GM21737 (cell line): ENCODE data around the gene TEPSIN.

Experiments
- ATAC-seq: cut with Tn5 transposase; IDR thresholded peaks from one replicate; pipeline ENCODE4 v1.9.1; 2021; ENCODE audit warnings: mild to moderate bottlenecking, moderate library complexity; ENCODE audit not compliant: unreplicated experiment

Gene TEPSIN

GRCh38 chr17:81251094-81251708 is 12.3 kb upstream of the TEPSIN start:
- ATAC-seq, result no peak

GRCh38 chr17:81250286-81251093 is 11.6 kb upstream of the TEPSIN start:
- no peak for ATAC-seq

- ATAC-seq, result no peak
Measured at GRCh38 chr17:81249223-81250040, 10.6 kb upstream of the TEPSIN start.

GRCh38 chr17:81248649-81249048 is 9.8 kb upstream of the TEPSIN start:
- ATAC-seq, result no peak

GRCh38 chr17:81247339-81247990 is 8.6 kb upstream of the TEPSIN start:
- ATAC-seq, result no peak

- no peak for ATAC-seq
Measured at GRCh38 chr17:81246679-81247338, 8.0 kb upstream of the TEPSIN start.

GRCh38 chr17:81246343-81246670 is 7.5 kb upstream of the TEPSIN start:
- ATAC-seq, result no peak

- ATAC-seq, result no peak
Measured at GRCh38 chr17:81245665-81246342, 6.9 kb upstream of the TEPSIN start.

- no peak for ATAC-seq
Measured at GRCh38 chr17:81245024-81245664, 6.3 kb upstream of the TEPSIN start.

- no peak for ATAC-seq
Measured at GRCh38 chr17:81244358-81245023, 5.6 kb upstream of the TEPSIN start.

GRCh38 chr17:81243333-81243664 is 4.4 kb upstream of the TEPSIN start:
- ATAC-seq, result no peak

- no peak for ATAC-seq
Measured at GRCh38 chr17:81242421-81243332, 3.8 kb upstream of the TEPSIN start.

GRCh38 chr17:81241648-81242420 is 3.0 kb upstream of the TEPSIN start:
- ATAC-seq, result no peak

- ATAC-seq, result no peak
Measured at GRCh38 chr17:81241203-81241602, 2.3 kb upstream of the TEPSIN start.

- no peak for ATAC-seq
Measured at GRCh38 chr17:81240761-81241160, 1.9 kb upstream of the TEPSIN start.

- ATAC-seq, result no peak
Measured at GRCh38 chr17:81239714-81240555, 1.1 kb upstream of the TEPSIN start.

GRCh38 chr17:81238490-81238814 is 403 bp downstream of the TEPSIN start:
- ATAC-seq, result no peak
